GM21423 (cell line): ENCODE results near the gene TNFRSF12A.
"Not testable (repeated sequence)": the region's sequence is repeated elsewhere in the genome, so short reads cannot be mapped to it uniquely, and the experiment has no call there.

Experiments used
- ATAC-seq: cut with Tn5 transposase; IDR thresholded peaks from one replicate; pipeline ENCODE4 v1.9.1; 2021; ENCODE audit warnings: mild to moderate bottlenecking, moderate library complexity; ENCODE audit not compliant: unreplicated experiment

TNFRSF12A gene

DNA sequence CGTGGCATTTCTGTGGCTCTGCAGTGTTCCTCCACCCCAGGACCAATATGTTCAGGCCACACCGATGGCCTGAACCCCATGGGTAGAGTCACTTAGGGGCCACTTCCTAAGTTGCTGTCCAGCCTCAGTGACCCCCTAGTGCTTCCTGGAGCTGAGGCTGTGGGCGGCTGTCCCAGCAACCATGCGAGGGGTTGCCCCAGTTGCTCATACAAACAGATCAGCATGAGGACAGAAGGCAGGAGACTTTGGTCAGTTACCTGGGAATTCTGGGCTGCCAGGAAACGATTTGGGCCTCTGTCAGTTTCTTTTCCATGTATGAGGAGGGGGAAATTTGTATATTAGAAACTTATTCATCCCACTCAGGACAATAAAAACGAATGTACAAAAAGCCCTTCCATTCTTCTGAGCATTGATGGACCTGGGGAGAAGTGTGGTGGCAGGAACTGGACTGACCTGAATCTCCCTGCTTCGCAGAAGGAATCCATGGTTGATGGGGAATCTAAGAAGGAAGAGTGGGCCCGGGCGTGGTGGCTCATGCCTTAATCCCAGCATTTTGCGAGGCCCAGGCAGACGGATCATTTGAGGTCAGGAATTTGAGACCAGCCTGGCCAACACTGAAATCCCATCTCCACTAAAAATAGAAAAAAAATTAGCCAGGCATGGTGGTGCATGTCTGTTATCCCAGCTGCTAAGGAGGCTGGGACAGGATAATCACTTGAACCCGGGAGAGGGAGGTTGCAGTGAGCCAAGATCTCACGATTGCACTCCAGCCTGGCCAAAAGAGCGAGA lies 40.4 kb downstream of the TNFRSF12A start:
- no peak for ATAC-seq

GRCh38 chr16:3062553-3062952 lies 42.4 kb downstream of the TNFRSF12A start:
- ATAC-seq: no peak

- no peak for ATAC-seq
Observed at GRCh38 chr16:3063625-3064386, 43.6 kb downstream of the TNFRSF12A start.

- ATAC-seq: no peak
Observed at GRCh38 chr16:3065069-3065741, 45.0 kb downstream of the TNFRSF12A start, which contains the start of gene IL32. Gene IL32 (plus strand): TSS chr16:3065640. CDS start chr16:3065812, 172 bp downstream.

DNA sequence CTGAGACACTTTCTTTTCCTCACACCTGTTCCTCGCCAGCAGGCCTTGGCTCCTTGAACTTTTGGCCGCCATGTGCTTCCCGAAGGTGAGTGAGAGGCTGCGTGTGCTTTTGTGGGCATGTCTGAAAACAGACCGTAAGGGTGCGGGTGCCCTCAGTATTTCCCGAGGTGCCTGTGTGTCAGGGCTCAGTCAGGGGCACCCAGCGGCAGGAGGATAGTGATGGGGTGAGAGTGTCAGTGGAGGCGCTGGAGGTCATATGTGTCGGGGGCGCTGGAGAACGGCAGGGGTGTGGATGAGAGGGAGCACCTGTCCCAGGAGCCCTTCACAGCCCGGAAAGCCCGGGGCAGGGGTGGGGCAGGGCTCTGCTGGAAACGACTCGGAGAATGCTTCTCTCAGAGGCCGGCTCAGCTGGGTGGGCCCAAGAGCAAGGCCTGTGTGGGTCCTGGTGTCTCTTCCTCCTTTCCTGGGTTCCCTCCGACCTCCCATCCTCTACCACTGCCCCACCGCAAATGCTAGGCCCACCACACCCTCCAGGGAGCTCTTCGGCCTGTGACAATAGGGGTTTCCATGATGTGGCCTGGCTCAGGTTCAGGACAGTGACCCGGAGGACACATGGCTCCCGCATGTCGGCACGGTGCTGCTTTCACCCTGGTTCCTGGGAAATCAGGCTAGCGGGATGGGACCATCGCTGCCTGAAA lies 45.7 kb downstream of the TNFRSF12A start:
- no peak for ATAC-seq

- no peak for ATAC-seq
Observed at GRCh38 chr16:3066440-3066748, 46.2 kb downstream of the TNFRSF12A start.

- ATAC-seq: no peak
Observed at GRCh38 chr16:3068487-3068886, 48.3 kb downstream of the TNFRSF12A start.

DNA sequence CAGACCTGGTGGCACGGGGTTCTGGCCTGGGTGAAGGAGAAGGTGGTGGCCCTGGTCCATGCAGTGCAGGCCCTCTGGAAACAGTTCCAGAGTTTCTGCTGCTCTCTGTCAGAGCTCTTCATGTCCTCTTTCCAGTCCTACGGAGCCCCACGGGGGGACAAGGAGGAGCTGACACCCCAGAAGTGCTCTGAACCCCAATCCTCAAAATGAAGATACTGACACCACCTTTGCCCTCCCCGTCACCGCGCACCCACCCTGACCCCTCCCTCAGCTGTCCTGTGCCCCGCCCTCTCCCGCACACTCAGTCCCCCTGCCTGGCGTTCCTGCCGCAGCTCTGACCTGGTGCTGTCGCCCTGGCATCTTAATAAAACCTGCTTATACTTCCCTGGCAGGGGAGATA lies 49.0 kb downstream of the TNFRSF12A start:
- not testable (repeated sequence) for ATAC-seq

DNA sequence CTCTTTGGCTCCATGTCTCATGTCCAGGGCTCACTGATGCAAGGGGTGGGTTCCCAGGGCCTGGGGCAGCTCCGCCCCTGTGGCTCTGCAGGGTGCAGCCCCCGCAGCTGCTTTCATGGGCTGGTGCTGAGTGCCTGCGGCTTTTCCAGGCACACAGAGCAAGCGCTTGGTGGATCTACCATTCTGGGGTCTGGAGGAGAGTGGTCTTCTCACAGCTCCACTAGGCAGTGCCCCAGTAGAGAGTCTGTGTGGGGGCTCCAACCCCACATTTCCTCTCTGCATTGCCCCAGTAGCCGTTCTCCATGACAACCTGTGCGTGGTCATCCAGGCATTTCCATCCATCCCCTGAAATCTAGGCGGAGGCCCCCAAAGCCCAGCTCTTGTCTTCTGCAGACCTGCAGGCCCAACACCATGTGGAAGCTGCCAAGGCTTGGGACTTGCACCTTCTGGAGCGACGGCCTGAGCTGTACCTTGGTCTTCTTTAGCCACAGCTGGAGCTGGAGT lies 50.5 kb downstream of the TNFRSF12A start:
- ATAC-seq: no peak

DNA sequence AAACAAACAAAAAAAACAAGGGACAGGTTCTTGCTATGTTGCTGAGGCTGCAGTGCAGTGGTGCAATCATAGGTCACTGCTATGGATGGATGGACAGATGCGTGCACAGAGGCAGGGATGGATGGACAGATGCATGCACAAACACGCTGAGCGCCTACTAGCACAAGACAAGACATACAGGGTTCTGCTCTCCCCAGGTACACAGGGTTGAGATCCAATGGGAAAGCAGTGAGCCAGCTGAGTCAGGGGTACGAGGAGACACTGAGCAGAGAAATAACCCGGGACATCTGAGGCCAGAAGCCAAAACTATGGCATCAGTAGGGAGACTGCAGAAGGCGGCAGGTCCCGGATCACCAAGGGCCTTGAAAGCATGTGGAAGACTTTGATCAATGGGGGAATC lies 51.5 kb downstream of the TNFRSF12A start:
- no peak for ATAC-seq
